Pancreas (tissue), 10 donors: ENCODE measurements around the gene ATF2. TPM values are rescaled to one million over a fixed set of nuclear protein-coding genes. Genes with fewer than 3 reads are reported as not detected.

Experiments used
- ATAC-seq, 4 donors: fragments of 200-7000 bp; cut with Tn5 transposase; one replicate each; pipeline versions ENCODE4 v1.8.0 to v1.9.1; 2020; ENCODE audit warnings: mild to moderate bottlenecking in 4 of 4, moderate library complexity in 4 of 4
- DNase-seq, 6 donors: peaks; one replicate each; pipeline ENCODE4 v3.0.0-alpha.2; 2020
- FAIRE-seq: peaks from 2 replicates; lab custom pipeline; 2012; peaks lifted over from hg19 to GRCh38; lab: Jason Lieb, UNC
- H3K27ac ChIP-seq, 4 donors: fragments of 200-600 bp; sonication (generic); 1 replicate in 3 of 4; 2 replicates in 1 of 4; pipeline versions ENCODE4 v1.5.0 to v1.8.0; 2020
- H3K27me3 ChIP-seq, 4 donors: fragments of 200-600 bp; one replicate each; pipeline ENCODE4 v1.8.0; 2021
- H3K36me3 ChIP-seq, 3 donors: fragments of 200-600 bp; sonication (generic) in 1 of 3; one replicate each; pipeline versions ENCODE4 v1.5.0 to v1.8.0; 2020 to 2021
- H3K4me1 ChIP-seq, 3 donors: fragments of 200-600 bp; one replicate each; pipeline ENCODE4 v1.8.0; 2021
- H3K4me3 ChIP-seq, 4 donors: fragments of 200-600 bp; sonication (generic) in 2 of 4; one replicate each; pipeline versions ENCODE4 v1.5.0 to v1.8.0; 2020 to 2021
- H3K9me3 ChIP-seq, 4 donors: fragments of 200-600 bp; one replicate each; pipeline ENCODE4 v1.8.0; 2021
- WGBS, 2 donors: extraction: QIAGEN DNeasy Blood & Tissue Kit; methylation state at CpG; one replicate each; pipeline ENCODE4 v1.1.7; 2013; 5-methylcytosine and 5-hydroxymethylcytosine counted together
- intact Hi-C, 3 donors: fragments of 100-400 bp; cut with DNase I; formaldehyde crosslinking; loops; one replicate each; pipeline versions ENCODE4 v1.11.1 to v1.14.2; 2022
- polyA plus RNA-seq, 2 donors: library from polyadenylated mRNA; stranded (reverse); fragments of 200-250 nt; gene quantifications; one replicate each; pipeline ENCODE4 v1.2.3, GENCODE V29; 2013
- total RNA-seq, 6 donors: library from RNA; stranded (reverse); fragmentation: NEBNext Ultra II Directional in 4 of 6; extraction: Animal tissue kit (Norgen Biotek cat#: 25700) in 4 of 6; gene quantifications; one replicate each; pipeline versions ENCODE4 v1.2.1 to v1.2.4, GENCODE V29; 2021 to 2023
- TF ChIP-seq, protein P1 (sequence below), 4 donors: fragments of 200-600 bp; sonication (generic) in 3 of 4; IDR thresholded peaks; one replicate each; pipeline versions ENCODE4 v1.5.0 to v1.8.0; 2021; ENCODE audit warnings: antibody characterized with exemption in 4 of 4
- donor health status: healthy with polysubstance abuse.
- donor health status: DM: no; HTN: no; CAD: no; lungs with moderate emphysema.
- donor health status: DM: no; HTN: no; CAD: no.
- donor health status: control.
- donor health status: control.
- donor health status: Bipolar disorder and iron deficiency.
- donor health status: DM: yes; HTN: yes; CAD: no.
- donor health status: DM: no; HTN: no; CAD: no.
- donor health status: DM: no; HTN: no; CAD: no.
- donor health status: DM: yes; HTN: yes; CAD: no.

Gene ATF2
- total and polyA plus RNA-seq, 8 donors, result 7.9 to 36.1 (median 22.7) TPM

DNA sequence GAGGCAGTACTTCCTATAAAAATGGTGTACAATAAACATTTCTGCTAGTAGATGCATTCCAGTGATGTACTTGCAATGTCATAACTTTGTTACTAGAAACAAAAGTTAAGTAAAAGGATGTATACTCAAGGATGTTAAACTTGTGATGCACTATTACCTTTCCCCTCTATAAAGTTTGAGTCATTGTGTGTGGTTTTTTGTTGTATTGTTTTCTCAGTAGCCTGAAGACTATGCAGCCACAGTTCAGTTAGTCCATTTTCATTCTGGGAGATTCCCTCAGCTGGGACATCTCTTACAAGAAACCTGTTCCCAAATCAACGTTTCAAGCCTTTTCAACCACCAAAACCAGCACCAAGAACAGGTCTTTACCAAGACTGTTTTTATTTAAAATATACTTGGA is 7.9 kb upstream of the ATF2 start:
- no peak for ATAC-seq
- Histone ChIP-seq H3K27me3 (no peaks in the 10 kb centered on the region), H3K4me3 (no peak overlapping the region), H3K9me3 (no peaks in the 10 kb centered on the region), H3K27ac (no peak overlapping the region), H3K36me3 (peaks cover 0 to 16% (median 9%) of the 10 kb centered on the region in 3 donors), H3K4me1 (peaks cover 0 to 9% (median 0%) of the 10 kb centered on the region in 3 donors)
- WGBS, 2 donors, result 72 to 73% methylated on average over 1 of the region's 1 CpG
- FAIRE-seq, result no peak
- no peak for DNase-seq
- TF ChIP-seq, protein P1, sequence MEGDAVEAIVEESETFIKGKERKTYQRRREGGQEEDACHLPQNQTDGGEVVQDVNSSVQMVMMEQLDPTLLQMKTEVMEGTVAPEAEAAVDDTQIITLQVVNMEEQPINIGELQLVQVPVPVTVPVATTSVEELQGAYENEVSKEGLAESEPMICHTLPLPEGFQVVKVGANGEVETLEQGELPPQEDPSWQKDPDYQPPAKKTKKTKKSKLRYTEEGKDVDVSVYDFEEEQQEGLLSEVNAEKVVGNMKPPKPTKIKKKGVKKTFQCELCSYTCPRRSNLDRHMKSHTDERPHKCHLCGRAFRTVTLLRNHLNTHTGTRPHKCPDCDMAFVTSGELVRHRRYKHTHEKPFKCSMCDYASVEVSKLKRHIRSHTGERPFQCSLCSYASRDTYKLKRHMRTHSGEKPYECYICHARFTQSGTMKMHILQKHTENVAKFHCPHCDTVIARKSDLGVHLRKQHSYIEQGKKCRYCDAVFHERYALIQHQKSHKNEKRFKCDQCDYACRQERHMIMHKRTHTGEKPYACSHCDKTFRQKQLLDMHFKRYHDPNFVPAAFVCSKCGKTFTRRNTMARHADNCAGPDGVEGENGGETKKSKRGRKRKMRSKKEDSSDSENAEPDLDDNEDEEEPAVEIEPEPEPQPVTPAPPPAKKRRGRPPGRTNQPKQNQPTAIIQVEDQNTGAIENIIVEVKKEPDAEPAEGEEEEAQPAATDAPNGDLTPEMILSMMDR (IDR thresholded peaks at IDR 0.05), result no peak
- intact Hi-C loops, result no loop called here

DNA sequence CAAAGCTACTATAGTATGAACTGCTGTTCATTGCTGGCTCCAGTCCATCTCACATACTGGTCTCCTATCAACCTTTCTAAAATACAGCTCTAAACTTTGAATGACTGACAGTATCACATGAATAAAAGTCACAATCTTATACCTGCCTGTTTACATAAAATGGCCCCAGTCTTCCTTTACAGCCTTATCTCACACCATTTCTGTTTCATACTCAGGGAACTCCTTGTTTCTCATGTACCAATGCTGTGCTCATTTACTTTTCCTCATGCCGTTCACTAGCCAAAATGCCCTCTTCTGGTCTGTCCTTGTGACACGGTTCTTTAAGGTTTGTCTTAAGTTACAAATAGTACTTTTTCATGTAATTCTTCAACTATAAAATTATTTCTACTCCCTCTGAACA is 7.3 kb upstream of the ATF2 start:
- no peak for FAIRE-seq
- 82 to 83% methylated on average over 2 of the region's 2 CpGs for WGBS, 2 donors
- DNase-seq, result no peak
- peaks cover 0 to 16% (median 9%) of the 10 kb centered on the region in 3 donors for H3K36me3 ChIP-seq
- no peak for ATAC-seq
- intact Hi-C loops, result no loop called here
- TF ChIP-seq, protein P1 (IDR thresholded peaks at IDR 0.05), result no peak
- no peaks in the 10 kb centered on the region for H3K27me3 ChIP-seq
- H3K27ac ChIP-seq, result no peak overlapping the region
- H3K4me1 ChIP-seq, result peaks cover 0 to 7% (median 0%) of the 10 kb centered on the region in 3 donors
- no peaks in the 10 kb centered on the region for H3K9me3 ChIP-seq
- H3K4me3 ChIP-seq, result no peak overlapping the region

DNA sequence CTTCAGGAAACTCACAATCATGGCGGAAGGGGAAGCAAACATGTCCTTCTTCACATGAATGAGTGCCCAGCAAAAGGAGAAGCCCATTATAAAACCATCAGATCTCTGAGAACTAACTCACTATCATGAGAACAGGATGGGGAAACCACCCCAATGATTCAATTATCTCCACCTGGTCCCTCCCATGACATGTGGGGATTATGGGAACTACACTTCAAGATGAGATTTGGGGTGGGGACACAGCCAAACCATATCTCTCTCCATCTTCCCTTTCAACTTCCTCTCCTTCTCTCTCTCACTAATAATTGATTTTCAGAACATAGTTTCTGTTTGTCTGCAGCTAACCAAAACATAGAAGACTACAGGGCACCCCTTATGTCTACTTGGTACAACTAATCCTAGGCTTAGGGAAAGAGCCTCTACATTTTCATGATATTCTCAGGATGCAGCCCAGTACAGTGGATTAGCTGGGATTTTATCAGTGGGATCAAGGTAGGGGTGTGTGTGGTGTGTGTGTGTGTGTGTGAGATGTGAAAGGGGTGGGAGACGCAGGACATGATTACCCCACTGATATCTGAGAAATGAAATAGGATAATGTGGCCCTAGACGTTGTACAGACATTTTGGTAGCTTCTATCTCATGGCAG is 2.8 kb upstream of the ATF2 start:
- no peak for ATAC-seq
- Histone ChIP-seq H3K27me3 (no peaks in the 10 kb centered on the region), H3K4me1 (peaks cover 0 to 21% (median 14%) of the 10 kb centered on the region in 3 donors), H3K9me3 (no peaks in the 10 kb centered on the region), H3K36me3 (no peaks in the 10 kb centered on the region), H3K27ac (no peak overlapping the region), H3K4me3 (no peak overlapping the region)
- TF ChIP-seq, protein P1 (IDR thresholded peaks at IDR 0.05), result no peak
- intact Hi-C loops, result no loop called here
- WGBS, 2 donors, result 81 to 84% methylated on average over 3 of the region's 3 CpGs
- no peak for DNase-seq
- FAIRE-seq, result no peak

DNA sequence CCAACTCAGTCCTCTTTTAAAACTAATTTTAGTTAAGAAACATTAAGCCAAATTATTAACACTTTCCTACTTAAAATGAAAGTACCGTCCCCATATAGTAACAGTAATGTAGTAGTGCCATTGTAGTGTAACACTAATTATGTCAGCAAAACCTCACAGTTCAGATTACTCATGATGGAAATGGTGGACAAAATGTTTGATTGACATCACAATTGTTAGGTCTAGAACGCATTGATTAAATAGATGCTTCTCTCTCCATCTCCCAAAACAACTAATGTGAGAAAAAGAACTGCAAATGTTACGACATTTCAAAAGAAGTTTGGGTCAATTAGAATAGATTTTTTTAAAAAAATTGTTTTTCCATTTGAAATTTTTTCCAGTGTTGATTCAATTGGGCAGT is 1.2 kb upstream of the ATF2 start:
- Histone ChIP-seq H3K4me3 (peak overlapping the region in 2 of 4 donors; percentile 88 to 94), H3K27ac (peak overlapping the region in 2 of 4 donors; percentile 92 to 94), H3K4me1 (peaks cover 0 to 23% (median 14%) of the 10 kb centered on the region in 3 donors), H3K36me3 (no peaks in the 10 kb centered on the region), H3K27me3 (no peaks in the 10 kb centered on the region), H3K9me3 (no peaks in the 10 kb centered on the region)
- ATAC-seq, result no peak
- TF ChIP-seq, protein P1 (IDR thresholded peaks at IDR 0.05), result no peak
- intact Hi-C loops, result no loop called here
- 39 to 44% methylated on average over 3 of the region's 3 CpGs for WGBS, 2 donors
- FAIRE-seq, result peak; percentile 20
- no peak for DNase-seq

DNA sequence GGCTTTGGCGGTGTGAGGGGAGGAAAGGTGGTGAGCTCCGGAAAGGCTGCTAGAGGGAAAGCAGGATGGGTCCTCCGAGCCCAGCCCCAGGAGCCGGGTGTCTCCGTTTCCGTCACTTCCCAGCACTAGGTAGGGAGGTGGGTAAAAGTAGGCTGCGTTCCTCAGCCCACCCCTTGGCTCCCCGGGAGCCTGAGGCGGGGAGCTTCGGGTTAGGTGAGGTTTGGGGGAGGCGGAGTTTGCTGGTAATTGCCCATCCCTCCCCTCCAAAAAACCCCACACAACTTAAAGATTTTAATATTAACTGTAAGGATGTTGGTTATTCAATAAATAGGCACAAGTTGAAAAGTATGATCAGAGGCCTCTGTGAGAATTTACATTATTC is 552 bp upstream of the ATF2 start:
- Histone ChIP-seq H3K27ac (peak overlapping the region; percentile 35 to 94 (median 90)), H3K27me3 (no peaks in the 10 kb centered on the region), H3K4me1 (peaks cover 0 to 23% (median 14%) of the 10 kb centered on the region in 3 donors), H3K9me3 (no peaks in the 10 kb centered on the region), H3K4me3 (peak overlapping the region; percentile 61 to 94 (median 91)), H3K36me3 (no peaks in the 10 kb centered on the region)
- no peak for FAIRE-seq
- WGBS, 2 donors, result 0 to 1% methylated on average over 11 of the region's 11 CpGs
- TF ChIP-seq, protein P1 (IDR thresholded peaks at IDR 0.05), result no peak
- intact Hi-C loops, result no loop called here
- DNase-seq, result no peak
- ATAC-seq, result peak in 1 of 4 donors; percentile 22
